ENCODE results near the gene DNMT1. TPM values are rescaled to one million over a fixed set of nuclear protein-coding genes. Genes with fewer than 3 reads are reported as not detected.

Gene DNMT1
- total RNA-seq, 1 donor = 53.0 TPM

- Histone ChIP-seq H3K27me3 (ENCODE audit: insufficient read depth, low read length) (no peaks in the 10 kb centered on the region), H3K4me3 (ENCODE audit: low read length) (no peak overlapping the region), H3K4me1 (ENCODE audit: insufficient read depth, low read length) (peaks cover 30% of the 10 kb centered on the region), H3K9me3 (ENCODE audit: low read depth, low read length) (no peaks in the 10 kb centered on the region)
These were observed 32.5 kb upstream of the DNMT1 start for GRCh38 chr19:10227026-10227971.

GRCh38 chr19:10226376-10227025, 31.7 kb upstream of the DNMT1 start:
- H3K4me1 ChIP-seq (ENCODE audit: insufficient read depth, low read length) = peaks cover 32% of the 10 kb centered on the region
- no peaks in the 10 kb centered on the region for H3K9me3 ChIP-seq (ENCODE audit: low read depth, low read length)
- no peak overlapping the region for H3K4me3 ChIP-seq (ENCODE audit: low read length)
- no peaks in the 10 kb centered on the region for H3K27me3 ChIP-seq (ENCODE audit: insufficient read depth, low read length)

- H3K4me3 ChIP-seq (ENCODE audit: low read length) = no peak overlapping the region
- no peaks in the 10 kb centered on the region for H3K27me3 ChIP-seq (ENCODE audit: insufficient read depth, low read length)
- H3K4me1 ChIP-seq (ENCODE audit: insufficient read depth, low read length) = peaks cover 32% of the 10 kb centered on the region
- H3K9me3 ChIP-seq (ENCODE audit: low read depth, low read length) = no peaks in the 10 kb centered on the region
These were observed 31.2 kb upstream of the DNMT1 start for GRCh38 chr19:10226021-10226375.

- Histone ChIP-seq H3K27me3 (ENCODE audit: insufficient read depth, low read length) (no peaks in the 10 kb centered on the region), H3K4me3 (ENCODE audit: low read length) (no peak overlapping the region), H3K9me3 (ENCODE audit: low read depth, low read length) (no peaks in the 10 kb centered on the region), H3K4me1 (ENCODE audit: insufficient read depth, low read length) (peaks cover 19% of the 10 kb centered on the region)
These were observed 29.6 kb upstream of the DNMT1 start for GRCh38 chr19:10224337-10224736.

- no peaks in the 10 kb centered on the region for H3K27me3 ChIP-seq (ENCODE audit: insufficient read depth, low read length)
These were observed 28.9 kb upstream of the DNMT1 start for GRCh38 chr19:10223488-10224213.

GRCh38 chr19:10222201-10222890, 27.6 kb upstream of the DNMT1 start:
- no peak overlapping the region for H3K4me3 ChIP-seq (ENCODE audit: low read length)
- peaks cover 7% of the 10 kb centered on the region for H3K4me1 ChIP-seq (ENCODE audit: insufficient read depth, low read length)
- H3K9me3 ChIP-seq (ENCODE audit: low read depth, low read length) = no peaks in the 10 kb centered on the region
- H3K27me3 ChIP-seq (ENCODE audit: insufficient read depth, low read length) = no peaks in the 10 kb centered on the region

More at GRCh38 chr19:10223488-10224213, 28.9 kb upstream of the DNMT1 start:
- Histone ChIP-seq H3K4me3 (ENCODE audit: low read length) (no peak overlapping the region), H3K9me3 (ENCODE audit: low read depth, low read length) (no peaks in the 10 kb centered on the region), H3K4me1 (ENCODE audit: insufficient read depth, low read length) (peaks cover 13% of the 10 kb centered on the region)

- Histone ChIP-seq H3K4me1 (ENCODE audit: insufficient read depth, low read length) (peaks cover 7% of the 10 kb centered on the region), H3K9me3 (ENCODE audit: low read depth, low read length) (no peaks in the 10 kb centered on the region), H3K4me3 (ENCODE audit: low read length) (no peak overlapping the region), H3K27me3 (ENCODE audit: insufficient read depth, low read length) (no peaks in the 10 kb centered on the region)
These were observed 25.9 kb upstream of the DNMT1 start for GRCh38 chr19:10220695-10221094.

- Histone ChIP-seq H3K4me3 (ENCODE audit: low read length) (no peak overlapping the region), H3K9me3 (ENCODE audit: low read depth, low read length) (no peaks in the 10 kb centered on the region), H3K4me1 (ENCODE audit: insufficient read depth, low read length) (peaks cover 7% of the 10 kb centered on the region), H3K27me3 (ENCODE audit: insufficient read depth, low read length) (no peaks in the 10 kb centered on the region)
These were observed 24.9 kb upstream of the DNMT1 start for GRCh38 chr19:10219678-10220077.

- Histone ChIP-seq H3K27me3 (ENCODE audit: insufficient read depth, low read length) (no peaks in the 10 kb centered on the region), H3K4me1 (ENCODE audit: insufficient read depth, low read length) (no peaks in the 10 kb centered on the region), H3K4me3 (ENCODE audit: low read length) (no peak overlapping the region), H3K9me3 (ENCODE audit: low read depth, low read length) (no peaks in the 10 kb centered on the region)
These were observed 22.3 kb upstream of the DNMT1 start for GRCh38 chr19:10217085-10217484.

GRCh38 chr19:10214784-10215183, 20.0 kb upstream of the DNMT1 start:
- no peaks in the 10 kb centered on the region for H3K27me3 ChIP-seq (ENCODE audit: insufficient read depth, low read length)
- no peaks in the 10 kb centered on the region for H3K9me3 ChIP-seq (ENCODE audit: low read depth, low read length)
- H3K4me3 ChIP-seq (ENCODE audit: low read length) = no peak overlapping the region
- H3K4me1 ChIP-seq (ENCODE audit: insufficient read depth, low read length) = peaks cover 18% of the 10 kb centered on the region

- H3K4me3 ChIP-seq (ENCODE audit: low read length) = no peak overlapping the region
- no peaks in the 10 kb centered on the region for H3K27me3 ChIP-seq (ENCODE audit: insufficient read depth, low read length)
- H3K4me1 ChIP-seq (ENCODE audit: insufficient read depth, low read length) = peaks cover 26% of the 10 kb centered on the region
- no peaks in the 10 kb centered on the region for H3K9me3 ChIP-seq (ENCODE audit: low read depth, low read length)
These were observed 16.9 kb upstream of the DNMT1 start for GRCh38 chr19:10211691-10212090.

GRCh38 chr19:10211061-10211460, 16.3 kb upstream of the DNMT1 start:
- Histone ChIP-seq H3K4me3 (ENCODE audit: low read length) (no peak overlapping the region), H3K4me1 (ENCODE audit: insufficient read depth, low read length) (peaks cover 26% of the 10 kb centered on the region), H3K27me3 (ENCODE audit: insufficient read depth, low read length) (no peaks in the 10 kb centered on the region), H3K9me3 (ENCODE audit: low read depth, low read length) (no peaks in the 10 kb centered on the region)

- no peak overlapping the region for H3K4me3 ChIP-seq (ENCODE audit: low read length)
- no peaks in the 10 kb centered on the region for H3K27me3 ChIP-seq (ENCODE audit: insufficient read depth, low read length)
- peaks cover 26% of the 10 kb centered on the region for H3K4me1 ChIP-seq (ENCODE audit: insufficient read depth, low read length)
- H3K9me3 ChIP-seq (ENCODE audit: low read depth, low read length) = no peaks in the 10 kb centered on the region
These were observed 14.6 kb upstream of the DNMT1 start for GRCh38 chr19:10209315-10209714.

GRCh38 chr19:10207026-10207425, 12.3 kb upstream of the DNMT1 start:
- H3K4me3 ChIP-seq (ENCODE audit: low read length) = no peak overlapping the region
- H3K27me3 ChIP-seq (ENCODE audit: insufficient read depth, low read length) = no peaks in the 10 kb centered on the region
- H3K9me3 ChIP-seq (ENCODE audit: low read depth, low read length) = no peaks in the 10 kb centered on the region
- H3K4me1 ChIP-seq (ENCODE audit: insufficient read depth, low read length) = peaks cover 26% of the 10 kb centered on the region

All from mononuclear cell (primary cell).